Measurements from ENCODE around the gene EPS8L3. TPM values are rescaled to one million over a fixed set of nuclear protein-coding genes. Genes with fewer than 3 reads are reported as not detected.
"Not testable (repeated sequence)": the region's sequence is repeated elsewhere in the genome, so short reads cannot be mapped to it uniquely, and the experiment has no call there.

The EPS8L3 gene
- total RNA-seq, 2 experiments from 2014 or later = not detected

DNA sequence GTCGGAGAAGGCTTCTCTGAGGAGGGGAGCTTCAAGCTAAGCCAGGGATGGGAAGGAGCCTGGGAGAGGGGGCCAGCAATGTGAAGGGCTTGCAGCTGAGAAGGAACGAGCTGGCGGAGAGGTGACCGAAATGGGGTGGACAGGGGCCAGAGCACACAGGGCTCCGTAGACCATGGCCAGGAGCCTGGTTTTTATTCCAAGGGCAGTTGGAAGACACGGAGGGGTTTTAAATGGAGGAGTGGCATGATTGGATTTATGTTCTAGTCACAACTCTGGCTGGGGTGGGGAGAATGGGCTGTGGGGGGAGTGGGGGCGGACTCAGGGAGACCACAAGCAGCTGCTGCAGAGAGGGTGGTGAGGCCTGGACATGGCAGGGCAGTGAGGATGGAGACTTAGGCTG lies 5.1 kb upstream of the EPS8L3 start:
- ChIA-PET POLR2A (no interaction called here), CTCF (interaction anchor here (7.4 to 27.2 kb wide), 3 partner anchors 129 to 223 kb away, joined by 88 to 1017 read pairs (median 340); partner anchors contain the start of gene AHCYL1)
- H3K36me3 Mint-ChIP-seq (ENCODE audit: low read depth) = no peaks in the 10 kb centered on the region
- DNase-seq (no peak), ATAC-seq (no peak)
- H3K9me3 Mint-ChIP-seq (ENCODE audit: insufficient read depth) = no peaks in the 10 kb centered on the region
- peaks cover 8% of the 10 kb centered on the region for H3K4me1 Mint-ChIP-seq (ENCODE audit: low read depth)
- H3K27me3 Mint-ChIP-seq (ENCODE audit: low read depth) = no peaks in the 10 kb centered on the region
- no peak overlapping the region for H3K4me3 Mint-ChIP-seq
- no peak overlapping the region for H3K27ac Mint-ChIP-seq

DNA sequence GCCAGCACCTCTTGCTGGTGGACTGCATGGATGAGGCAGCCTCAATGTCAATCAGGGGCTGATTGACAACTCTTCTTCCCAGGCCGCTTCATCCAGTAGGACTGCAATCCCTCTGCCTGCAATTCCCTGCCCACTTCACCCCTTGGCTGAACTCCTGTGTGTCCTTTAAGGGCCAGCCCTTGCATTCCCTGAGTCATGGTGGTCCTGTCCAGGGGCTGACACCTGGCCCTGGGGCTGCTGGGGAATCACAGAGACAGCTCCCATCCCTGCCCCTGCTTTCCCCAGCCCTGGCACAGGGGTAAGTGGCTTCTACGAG lies 4.6 kb upstream of the EPS8L3 start:
- DNase-seq (no peak), ATAC-seq (no peak)
- CTCF ChIA-PET = interaction anchor here (1.0 to 27.2 kb wide), 2 partner anchors 128 to 214 kb away, joined by 4 to 1017 read pairs; partner anchors contain the start of gene AHCYL1
- H3K36me3 Mint-ChIP-seq (ENCODE audit: low read depth) = no peaks in the 10 kb centered on the region
- no peak overlapping the region for H3K4me3 Mint-ChIP-seq
- H3K27me3 Mint-ChIP-seq (ENCODE audit: low read depth) = no peaks in the 10 kb centered on the region
- POLR2A ChIA-PET = no interaction called here
- H3K4me1 Mint-ChIP-seq (ENCODE audit: low read depth) = peaks cover 4% of the 10 kb centered on the region
- no peak overlapping the region for H3K27ac Mint-ChIP-seq
- H3K9me3 Mint-ChIP-seq (ENCODE audit: insufficient read depth) = no peaks in the 10 kb centered on the region

DNA sequence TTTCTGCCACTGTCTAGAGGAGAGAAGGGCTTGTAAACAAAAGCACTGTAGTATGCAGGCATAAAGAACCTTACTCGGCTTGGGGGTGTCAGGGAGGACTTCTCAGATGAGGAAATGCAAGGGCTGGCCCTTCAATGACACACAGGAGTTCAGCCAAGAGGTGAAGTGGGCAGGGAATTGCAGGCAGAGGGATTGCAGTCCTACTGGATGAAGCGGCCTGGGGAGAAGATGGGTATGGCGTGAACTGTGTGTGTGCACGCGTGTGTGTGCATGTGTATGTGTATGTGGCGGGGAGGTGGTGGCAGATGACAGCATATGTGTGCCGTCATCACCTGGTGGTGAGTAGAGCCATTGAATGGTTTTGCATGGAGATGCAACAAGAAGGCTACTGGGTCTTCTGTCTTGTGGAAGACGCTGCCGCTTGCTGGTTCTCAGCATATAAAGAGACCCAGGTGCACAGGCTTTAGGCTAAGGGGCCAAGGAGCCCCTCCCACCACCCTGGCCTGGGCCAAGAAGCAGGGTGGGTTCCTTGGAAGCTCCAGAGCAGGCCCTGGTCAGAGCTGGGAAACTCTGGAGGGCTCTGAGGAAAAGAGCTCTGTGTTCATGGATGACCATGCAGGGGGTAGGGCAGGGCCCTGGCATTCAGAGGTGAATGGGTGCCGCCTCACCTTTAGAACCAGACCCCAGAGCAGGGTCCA lies 4.1 kb upstream of the EPS8L3 start:
- DNase-seq (no peak), ATAC-seq (no peak)
- Mint-ChIP-seq H3K4me3 (no peak overlapping the region), H3K36me3 (ENCODE audit: low read depth) (no peaks in the 10 kb centered on the region), H3K9me3 (ENCODE audit: insufficient read depth) (no peaks in the 10 kb centered on the region), H3K27ac (no peak overlapping the region), H3K27me3 (ENCODE audit: low read depth) (no peaks in the 10 kb centered on the region), H3K4me1 (ENCODE audit: low read depth) (peaks cover 6% of the 10 kb centered on the region)
- POLR2A ChIA-PET = no interaction called here
- CTCF ChIA-PET = interaction anchor here (1.0 kb wide), 1 partner anchor 128 kb away, joined by 4 read pairs; no protein-coding TSS in a partner anchor

DNA sequence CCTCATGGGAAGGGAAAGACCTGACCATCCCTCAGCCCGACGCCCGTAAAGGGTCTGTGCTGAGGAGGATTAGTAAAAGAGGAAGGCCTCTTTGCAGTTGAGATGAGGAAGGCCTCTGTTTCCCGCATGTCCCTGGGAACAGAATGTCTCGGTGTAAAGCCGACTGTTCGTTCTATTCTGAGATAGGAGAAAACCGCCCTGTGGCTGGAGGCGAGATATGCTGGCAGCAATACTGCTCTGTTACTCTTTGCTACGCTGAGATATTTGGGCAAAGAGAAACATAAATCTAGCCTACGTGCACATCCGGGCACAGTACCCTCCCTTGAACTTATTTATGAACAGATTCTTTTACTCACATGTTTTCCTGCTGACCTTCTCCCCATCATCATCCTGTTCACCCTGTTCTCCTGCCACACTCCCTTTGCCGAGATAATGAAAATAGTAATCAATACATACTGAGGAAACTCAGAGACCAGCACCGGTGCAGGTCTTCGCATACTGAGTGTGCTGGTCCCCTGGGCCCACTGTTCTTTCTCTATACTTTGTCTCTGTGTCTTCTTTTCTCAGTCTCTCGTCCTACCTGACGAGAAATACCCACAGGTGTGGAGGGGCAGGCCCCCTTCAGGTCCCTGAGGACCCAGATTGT lies 3.4 kb upstream of the EPS8L3 start:
- H3K4me3 Mint-ChIP-seq; ATAC-seq; H3K9me3 Mint-ChIP-seq (ENCODE audit: insufficient read depth); POLR2A ChIA-PET; H3K27ac Mint-ChIP-seq; DNase-seq; H3K4me1 Mint-ChIP-seq (ENCODE audit: low read depth); CTCF ChIA-PET; H3K36me3 Mint-ChIP-seq (ENCODE audit: low read depth); H3K27me3 Mint-ChIP-seq (ENCODE audit: low read depth): not testable (repeated sequence)

DNA sequence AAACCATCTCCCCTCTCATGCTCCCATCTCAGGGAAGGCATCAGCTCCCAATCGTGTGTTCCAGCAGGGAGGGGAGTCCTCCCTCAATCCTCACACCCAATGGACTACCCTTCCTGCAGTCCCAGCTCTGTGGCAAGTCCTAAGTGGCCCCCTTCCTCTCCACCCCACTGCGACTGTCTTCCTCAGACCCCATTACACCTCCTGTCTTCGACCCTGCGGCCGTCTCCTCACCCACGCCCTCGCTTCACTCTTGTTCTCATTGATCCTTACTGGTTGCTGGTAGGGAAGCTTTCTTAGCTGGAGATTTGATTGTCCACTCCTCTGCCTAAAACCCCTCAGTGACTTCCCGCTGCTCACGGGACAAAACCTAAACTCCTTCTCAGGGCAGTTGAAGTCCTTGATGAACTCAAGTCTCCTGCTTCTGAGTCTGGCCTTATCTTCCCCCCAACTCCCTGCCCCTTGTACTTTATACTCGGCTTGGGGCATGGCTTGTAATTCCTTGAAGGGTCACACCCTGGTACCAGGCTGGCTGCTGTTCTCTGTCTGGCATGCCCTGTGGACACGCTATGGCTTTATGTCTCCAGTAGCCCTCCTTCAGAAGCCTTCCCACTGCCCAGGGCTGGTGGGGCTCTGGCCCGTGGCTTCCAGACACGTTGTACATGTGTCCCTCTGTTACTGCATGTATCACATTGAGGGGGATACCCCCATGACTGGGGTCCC lies 2.3 kb upstream of the EPS8L3 start:
- no peaks in the 10 kb centered on the region for H3K27me3 Mint-ChIP-seq (ENCODE audit: low read depth)
- no peak overlapping the region for H3K27ac Mint-ChIP-seq
- no peaks in the 10 kb centered on the region for H3K36me3 Mint-ChIP-seq (ENCODE audit: low read depth)
- CTCF ChIA-PET = interaction anchor here (0.7 to 1.8 kb wide), 4 partner anchors 11 to 245 kb away, joined by 3 to 11 read pairs (median 6); no protein-coding TSS in a partner anchor
- ATAC-seq (no peak), DNase-seq (no peak)
- no peak overlapping the region for H3K4me3 Mint-ChIP-seq
- H3K9me3 Mint-ChIP-seq (ENCODE audit: insufficient read depth) = no peaks in the 10 kb centered on the region
- POLR2A ChIA-PET = no interaction called here
- peaks cover 2% of the 10 kb centered on the region for H3K4me1 Mint-ChIP-seq (ENCODE audit: low read depth)

DNA sequence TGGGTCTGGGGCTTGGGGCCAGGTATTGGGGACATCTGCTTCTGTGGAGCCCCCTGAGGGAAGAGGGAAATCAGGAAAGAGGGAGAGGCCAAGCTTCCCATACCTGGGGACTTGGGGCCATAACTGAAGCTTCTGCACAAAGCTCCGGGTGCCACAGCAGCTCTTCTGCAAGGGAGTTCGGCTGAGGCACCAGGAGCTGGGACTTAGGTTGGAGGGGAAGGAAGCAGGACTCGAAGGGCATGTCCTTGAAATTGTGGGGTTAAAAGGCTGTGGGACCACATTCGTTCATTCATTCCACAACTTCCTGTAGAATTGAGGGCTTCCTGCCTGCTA lies 1.7 kb upstream of the EPS8L3 start:
- no peak for ATAC-seq

DNA sequence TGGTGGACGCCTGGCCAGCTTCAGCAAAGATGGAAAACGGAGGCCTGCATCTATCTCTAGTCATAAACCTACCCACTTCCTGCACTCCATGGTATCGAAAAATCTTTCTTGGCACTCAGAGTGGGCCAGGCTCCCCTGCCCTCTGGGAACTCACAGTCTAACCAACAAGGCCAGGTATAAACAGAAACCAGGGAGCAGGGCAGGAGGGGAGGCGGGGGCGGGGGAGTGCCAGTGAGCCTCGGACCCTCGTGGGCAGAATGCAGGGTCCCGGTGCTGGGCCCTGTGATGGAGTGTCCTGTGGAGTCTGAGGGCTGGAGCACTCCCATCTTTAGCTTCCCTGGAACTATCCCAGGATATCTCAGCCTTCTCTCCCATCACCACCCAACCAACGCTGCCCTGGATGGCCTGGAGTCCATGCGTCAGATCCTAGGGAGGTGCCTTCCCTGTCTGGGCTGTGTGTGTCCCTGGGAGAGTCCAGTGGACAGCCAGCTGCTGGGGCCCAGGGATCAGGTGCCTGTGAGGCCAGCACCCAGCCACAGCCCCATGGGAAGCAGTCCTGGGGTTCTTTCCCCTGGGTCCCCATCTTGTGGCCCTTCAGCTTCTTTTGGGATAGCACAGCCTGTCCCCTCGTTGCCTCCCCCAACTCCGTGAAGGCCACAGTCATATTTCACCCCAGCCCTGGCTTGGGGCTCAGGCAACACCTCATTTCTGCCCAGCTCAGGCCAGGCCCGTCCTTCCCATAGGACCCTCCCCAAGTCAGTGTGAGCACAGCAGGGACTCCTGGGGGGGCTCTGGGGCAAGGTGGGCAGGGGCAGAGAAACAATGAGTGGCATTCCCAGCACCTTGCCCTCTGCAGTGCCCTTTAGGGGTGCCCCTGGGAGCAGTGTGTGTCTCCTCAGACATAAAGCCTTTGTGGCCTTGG lies 1.1 kb upstream of the EPS8L3 start:
- Mint-ChIP-seq H3K4me1 (ENCODE audit: low read depth) (peaks cover 2% of the 10 kb centered on the region), H3K9me3 (ENCODE audit: insufficient read depth) (no peaks in the 10 kb centered on the region), H3K27me3 (ENCODE audit: low read depth) (no peaks in the 10 kb centered on the region), H3K4me3 (no peak overlapping the region), H3K36me3 (ENCODE audit: low read depth) (no peaks in the 10 kb centered on the region), H3K27ac (no peak overlapping the region)
- ATAC-seq = no peak
- ChIA-PET CTCF (interaction anchor here (0.7 to 3.0 kb wide), 7 partner anchors 9 to 246 kb away, joined by 3 to 11 read pairs (median 4); partner anchors contain the start of gene AHCYL1), POLR2A (no interaction called here)
- no peak for DNase-seq

More for the DNA sequence above, 1.7 kb upstream of the EPS8L3 start:
- CTCF ChIA-PET = interaction anchor here (0.7 to 1.8 kb wide), 6 partner anchors 9 to 246 kb away, joined by 3 to 11 read pairs (median 4); partner anchors contain the start of gene AHCYL1
- Mint-ChIP-seq H3K36me3 (ENCODE audit: low read depth) (no peaks in the 10 kb centered on the region), H3K27ac (no peak overlapping the region), H3K27me3 (ENCODE audit: low read depth) (no peaks in the 10 kb centered on the region), H3K4me1 (ENCODE audit: low read depth) (peaks cover 2% of the 10 kb centered on the region), H3K4me3 (no peak overlapping the region), H3K9me3 (ENCODE audit: insufficient read depth) (no peaks in the 10 kb centered on the region)
- DNase-seq = no peak
- POLR2A ChIA-PET = no interaction called here

DNA sequence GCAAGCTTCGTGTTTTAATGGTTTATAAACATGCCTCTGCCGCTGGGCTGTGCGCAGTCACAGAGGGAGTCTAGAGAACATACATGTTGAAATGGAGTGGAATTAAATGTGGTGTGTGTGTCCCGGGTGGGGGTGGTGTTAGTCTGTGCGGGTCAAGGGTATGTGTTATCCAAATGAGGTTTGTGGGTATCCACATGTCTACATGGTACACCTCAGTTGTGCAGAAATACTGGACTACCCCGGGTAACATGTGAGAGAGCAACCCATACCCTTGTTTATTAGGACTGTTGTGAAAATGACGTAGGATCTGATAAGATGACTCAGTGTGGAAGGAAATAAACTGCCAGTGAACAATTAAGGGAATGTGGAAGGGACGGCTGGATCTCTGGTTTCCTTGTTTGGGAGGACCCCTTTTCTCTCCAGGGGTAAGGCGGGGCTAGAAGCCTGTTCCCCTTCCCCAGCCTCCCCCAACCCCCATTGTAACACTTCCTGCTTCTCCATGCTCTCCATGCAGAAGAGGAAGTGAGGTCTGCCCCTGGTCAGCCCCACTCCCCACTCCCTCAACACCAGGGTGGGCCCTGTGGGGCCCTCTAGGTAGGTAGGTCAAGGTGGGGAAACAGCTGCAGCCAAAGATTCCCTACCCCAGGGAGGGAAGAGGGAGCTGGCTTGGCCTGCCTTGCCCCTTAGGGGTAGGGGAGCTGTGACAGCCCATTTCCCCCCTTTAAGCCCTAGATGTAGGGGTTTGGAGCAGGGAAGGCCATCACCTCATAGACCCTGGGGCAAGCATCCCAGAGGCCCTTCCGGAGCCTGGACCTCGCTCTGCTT lies 690 bp downstream of the EPS8L3 start:
- POLR2A ChIA-PET = no interaction called here
- Mint-ChIP-seq H3K36me3 (ENCODE audit: low read depth) (no peaks in the 10 kb centered on the region), H3K27me3 (ENCODE audit: low read depth) (no peaks in the 10 kb centered on the region), H3K4me3 (no peak overlapping the region), H3K4me1 (ENCODE audit: low read depth) (peaks cover 2% of the 10 kb centered on the region), H3K27ac (no peak overlapping the region), H3K9me3 (ENCODE audit: insufficient read depth) (no peaks in the 10 kb centered on the region)
- ATAC-seq (no peak), DNase-seq (no peak)
- CTCF ChIA-PET = interaction anchor here (0.8 to 3.0 kb wide), 3 partner anchors 123 to 221 kb away, joined by 3 to 11 read pairs (median 3); partner anchors contain the start of gene AHCYL1

- H3K4me3 Mint-ChIP-seq = no peak overlapping the region
- no peaks in the 10 kb centered on the region for H3K9me3 Mint-ChIP-seq (ENCODE audit: insufficient read depth)
- H3K36me3 Mint-ChIP-seq (ENCODE audit: low read depth) = no peaks in the 10 kb centered on the region
- H3K27ac Mint-ChIP-seq = no peak overlapping the region
- H3K27me3 Mint-ChIP-seq (ENCODE audit: low read depth) = no peaks in the 10 kb centered on the region
- POLR2A ChIA-PET = no interaction called here
- ATAC-seq (no peak), DNase-seq (no peak)
- CTCF ChIA-PET = interaction anchor here (1.1 to 3.0 kb wide), 2 partner anchors 122 to 222 kb away, joined by 3 to 11 read pairs; partner anchors contain the start of gene AHCYL1
- peaks cover 2% of the 10 kb centered on the region for H3K4me1 Mint-ChIP-seq (ENCODE audit: low read depth)
These were observed 1.6 kb downstream of the EPS8L3 start for GRCh38 chr1:109762039-109762585.

DNA sequence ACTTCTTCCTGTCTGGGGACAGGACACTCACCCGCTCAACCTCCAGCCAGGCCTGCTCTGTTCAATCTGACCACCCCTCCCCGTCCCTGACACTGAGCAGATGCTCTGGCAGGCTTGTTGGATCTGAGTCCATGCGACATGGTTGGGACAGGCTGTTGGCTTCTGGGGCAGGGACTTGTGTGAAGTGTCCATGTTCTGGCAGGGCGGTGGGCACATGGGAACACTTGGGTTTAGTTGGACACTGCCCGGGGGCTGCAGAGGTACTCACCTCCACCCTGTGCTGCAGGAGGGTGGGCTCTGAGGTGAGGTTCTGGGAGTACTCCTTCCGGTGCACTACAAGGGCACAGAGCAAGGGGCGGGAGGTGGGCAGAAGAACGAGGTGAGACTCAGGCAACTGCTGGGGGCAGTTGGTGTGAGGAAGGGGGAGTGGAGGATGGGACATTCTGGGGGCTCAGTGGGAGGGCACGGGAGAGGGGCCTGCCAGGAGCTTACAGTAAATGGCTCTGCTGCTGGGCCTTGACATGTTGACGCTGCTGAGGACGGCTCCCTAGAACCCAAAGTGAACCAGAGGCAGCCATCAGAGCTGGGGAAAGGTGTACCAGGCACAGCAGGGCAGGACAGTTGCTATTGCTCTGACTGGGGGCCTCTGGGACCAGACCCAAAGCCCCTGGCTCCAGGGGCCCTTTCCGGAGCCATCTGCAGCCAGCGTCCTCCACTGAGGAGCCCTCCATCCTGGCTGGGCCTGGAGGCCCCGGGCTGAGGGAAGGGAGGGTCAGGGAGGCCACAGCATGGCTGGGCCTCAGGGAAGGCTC lies 2.3 kb downstream of the EPS8L3 start:
- Mint-ChIP-seq H3K4me3 (no peak overlapping the region), H3K27ac (no peak overlapping the region), H3K27me3 (ENCODE audit: low read depth) (no peaks in the 10 kb centered on the region), H3K4me1 (ENCODE audit: low read depth) (peaks cover 2% of the 10 kb centered on the region), H3K36me3 (ENCODE audit: low read depth) (no peaks in the 10 kb centered on the region), H3K9me3 (ENCODE audit: insufficient read depth) (no peaks in the 10 kb centered on the region)
- ChIA-PET POLR2A (no interaction called here), CTCF (interaction anchor here (1.1 to 3.0 kb wide), 2 partner anchors 121 to 223 kb away, joined by 3 to 11 read pairs; partner anchors contain the start of gene AHCYL1)
- no peak for DNase-seq
- no peak for ATAC-seq
